GM12878 (cell line): Measurements from ENCODE around the gene PRPS1. TPM values are rescaled to one million over a fixed set of nuclear protein-coding genes. Genes with fewer than 3 reads are reported as not detected.

Experiments used
- ATAC-seq: fragments of 200-7000 bp; cut with Tn5 transposase; 3 replicates; pipeline ENCODE4 v1.9.1; 2020; ENCODE audit warnings: mild to moderate bottlenecking, moderate library complexity
- BruUV-seq: library from RNA; stranded (reverse); fragments of 400-500 nt; replicated peaks from 2 replicates; lab custom pipeline; 2021; lab: Mats Ljungman, UMichigan
- CTCF ChIA-PET: fragments of 300-600 bp; sonication (Branson Sonifier 250); formaldehyde crosslinking; extraction: SDS; loops from one replicate; lab custom pipeline; 2021; ENCODE audit warnings: inconsistent platforms; lab: Yijun Ruan, JAX
- POLR2A ChIA-PET: fragments of 350-600 bp; formaldehyde crosslinking; extraction: SDS; loops from one replicate; lab custom pipeline; 2021; ENCODE audit warnings: inconsistent platforms; lab: Charles Lee
- RAD21 ChIA-PET: fragments of 300-600 bp; sonication (Branson Sonifier 250); formaldehyde crosslinking; loops from one replicate; lab custom pipeline; 2023; ENCODE audit warnings: antibody characterized with exemption; ENCODE audit not compliant: unreplicated experiment; lab: Charles Lee
- SMC1A ChIA-PET: fragments of 300-600 bp; sonication (Branson Sonifier 250); formaldehyde crosslinking; loops from one replicate; lab custom pipeline; 2023; ENCODE audit not compliant: unreplicated experiment, uncharacterized antibody; lab: Charles Lee
- DNase-seq: peaks from one replicate; pipeline ENCODE4 v3.0.0-alpha.2; 2011; ENCODE audit warnings: low read depth, low spot score
- FAIRE-seq: peaks from 3 replicates; lab custom pipeline; 2011; peaks lifted over from hg19 to GRCh38; lab: Jason Lieb, UNC
- H2AFZ ChIP-seq: 2 replicates; pipeline ENCODE4 v1.6.0; 2011; ENCODE audit warnings: low read depth, low read length, control low read depth; ENCODE audit not compliant: control insufficient read depth
- H3K27ac ChIP-seq: 2 replicates; pipeline ENCODE4 v1.5.1; 2011; ENCODE audit warnings: control low read depth; ENCODE audit not compliant: control insufficient read depth, insufficient read depth
- H3K27me3 ChIP-seq, 2 experiments: replicated peaks in 1 of 2; 2 replicates each; pipeline versions ENCODE4 v1.6.0 to v1.6.1; 2011; ENCODE audit warnings: low read length in 1 of 2; ENCODE audit not compliant: control insufficient read depth in 2 of 2, insufficient read depth in 2 of 2
- H3K36me3 ChIP-seq, 2 experiments: 2 replicates each; pipeline ENCODE4 v1.5.1; 2011; ENCODE audit warnings: low read length in 1 of 2; ENCODE audit not compliant: control insufficient read depth in 2 of 2, insufficient read depth in 2 of 2
- H3K4me1 ChIP-seq: 2 replicates; pipeline ENCODE4 v1.6.1; 2011; ENCODE audit warnings: mild to moderate bottlenecking, low read length, moderate library complexity, mixed read lengths; ENCODE audit not compliant: control insufficient read depth, insufficient read depth
- H3K4me2 ChIP-seq: 2 replicates; pipeline ENCODE4 v1.6.0; 2011; ENCODE audit warnings: control low read depth; ENCODE audit not compliant: control insufficient read depth, insufficient read depth
- H3K4me3 ChIP-seq: fragments of 200-600 bp; sonication (generic); 2 replicates; pipeline ENCODE4 v1.5.1; 2016
- H3K79me2 ChIP-seq: 2 replicates; pipeline ENCODE4 v1.6.0; 2011; ENCODE audit warnings: low read length; ENCODE audit not compliant: control insufficient read depth, insufficient read depth
- H3K9ac ChIP-seq: 2 replicates; pipeline ENCODE4 v1.8.0; 2011; ENCODE audit warnings: low read length, control low read depth, mixed read lengths; ENCODE audit not compliant: control insufficient read depth, insufficient read depth
- H3K9me3 ChIP-seq: replicated peaks from 3 replicates; pipeline ENCODE4 v1.5.1; 2011; ENCODE audit warnings: mild to moderate bottlenecking, low read length; ENCODE audit not compliant: control insufficient read depth, insufficient read depth
- H4K20me1 ChIP-seq: 2 replicates; pipeline ENCODE4 v1.6.0; 2011; ENCODE audit not compliant: control insufficient read depth, insufficient read depth
- BHLHE40 ChIP-seq, 2 experiments: fragments of 450-650 bp in 1 of 2; IDR thresholded peaks; 2 replicates each; pipeline ENCODE4 v1.6.1; 2011 to 2017; ENCODE audit warnings: low read depth in 2 of 2, borderline replicate concordance in 1 of 2, improper control_type of control experiment in 1 of 2, low read length in 1 of 2, mild to moderate bottlenecking in 1 of 2
- SMAD5 ChIP-seq: IDR thresholded peaks from 2 replicates; pipeline ENCODE4 v1.6.1; 2016; ENCODE audit warnings: antibody characterized with exemption, low read depth
- SREBF1 ChIP-seq: IDR thresholded peaks from 2 replicates; pipeline ENCODE4 v1.6.1; 2012; ENCODE audit warnings: mild to moderate bottlenecking, low read length
- STAT1 ChIP-seq: fragments of 450-650 bp; conservative IDR thresholded peaks from 2 replicates; pipeline ENCODE4 v1.6.1; 2014; ENCODE audit warnings: antibody characterized with exemption, mild to moderate bottlenecking
- WGBS: methylation state at CpG from one replicate; pipeline ENCODE4 v1.1.6; 2016; ENCODE audit warnings: low lambda C conversion rate; ENCODE audit not compliant: insufficient replicate concordance, insufficient coverage; ENCODE audit errors: missing lambda C conversion rate; 5-methylcytosine and 5-hydroxymethylcytosine counted together
- in situ Hi-C: fragments of 300-500 bp; cut with MboI; formaldehyde crosslinking; loops from 9 replicates; pipeline ENCODE4 v1.14.3; 2018; ENCODE audit warnings: mixed read lengths
- intact Hi-C: fragments of 100-400 bp; cut with micrococcal nuclease; formaldehyde crosslinking; loops from one replicate; pipeline ENCODE4 v1.14.2; 2022; ENCODE audit not compliant: unreplicated experiment
- polyA plus RNA-seq, 11 experiments: library from polyadenylated mRNA; depleted of rRNA in 4 of 11; unstranded in 6 of 11; stranded (reverse) in 5 of 11; fragments of >200 nt; fragmentation: Nextera tagmentation in 4 of 11; fragmentation: Illumina TruSeq in 1 of 11; extraction: Ambion mirVana in 4 of 11; extraction: Trizol in 1 of 11; gene quantifications; 1 replicate in 1 of 11; 2 replicates in 10 of 11; pipeline versions ENCODE4 v1.2.1 to v1.2.3, GENCODE V29; 2011 to 2016; ENCODE audit warnings: inconsistent platforms in 2 of 11, missing spikeins in 2 of 11, low read depth in 1 of 11
- total RNA-seq, 4 experiments: library from RNA; depleted of rRNA in 3 of 4; stranded (reverse); fragments of >200 nt in 3 of 4; fragmentation: Illumina TruSeq in 1 of 4; extraction: Trizol in 1 of 4; gene quantifications; 2 replicates each; pipeline versions ENCODE4 v1.2.1 to v1.2.3, GENCODE V29; 2013 to 2021
- TF ChIP-seq, protein P1 (sequence below): fragments of 450-650 bp; conservative IDR thresholded peaks from 2 replicates; pipeline ENCODE4 v1.6.1; 2017; ENCODE audit warnings: mild to moderate bottlenecking, moderate library complexity
- TF ChIP-seq, protein P2 (sequence below): IDR thresholded peaks from 2 replicates; pipeline ENCODE4 v1.6.1; 2012; ENCODE audit warnings: low read depth, low read length, improper control_type of control experiment
- TF ChIP-seq, protein P3 (sequence below): fragments of 450-650 bp; IDR thresholded peaks from 2 replicates; pipeline ENCODE4 v1.6.1; 2017; ENCODE audit warnings: mild to moderate bottlenecking
- TF ChIP-seq, protein P4 (sequence below): fragments of 450-650 bp; formaldehyde crosslinking; IDR thresholded peaks from 2 replicates; pipeline ENCODE4 v1.4.0; 2020; ENCODE audit warnings: mild to moderate bottlenecking, moderate library complexity
- TF ChIP-seq, protein P5 (sequence below): fragments of 450-650 bp; IDR thresholded peaks from 2 replicates; pipeline ENCODE4 v1.6.1; 2017; ENCODE audit warnings: mild to moderate bottlenecking, moderate library complexity

PRPS1 gene
- total and polyA plus RNA-seq, 10 of the 15 experiments (the other 5 are each of a cell fraction or from before 2014, with no cell fraction given), result 26.5 to 86.5 (median 61.1) TPM

DNA sequence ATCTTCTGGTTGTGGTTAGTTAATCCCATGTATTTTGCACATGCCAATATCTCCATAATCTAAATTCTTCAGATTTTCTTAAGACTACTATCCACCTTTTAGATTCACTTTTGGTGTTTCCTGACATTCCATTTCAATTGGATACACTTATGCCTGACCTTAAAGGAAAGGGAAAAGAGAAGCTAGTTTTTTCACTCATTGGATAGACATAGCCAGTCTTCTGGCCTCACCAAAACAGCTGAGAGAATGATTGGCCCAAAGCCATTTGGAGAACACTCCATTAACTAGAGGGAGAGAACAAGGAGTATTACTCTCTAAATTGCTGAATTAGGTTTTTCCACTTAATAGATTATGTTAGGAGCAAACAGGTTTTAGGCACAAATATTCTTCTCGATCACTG is 4.0 kb downstream of the PRPS1 start (continued):
- TF ChIP-seq, protein P1, sequence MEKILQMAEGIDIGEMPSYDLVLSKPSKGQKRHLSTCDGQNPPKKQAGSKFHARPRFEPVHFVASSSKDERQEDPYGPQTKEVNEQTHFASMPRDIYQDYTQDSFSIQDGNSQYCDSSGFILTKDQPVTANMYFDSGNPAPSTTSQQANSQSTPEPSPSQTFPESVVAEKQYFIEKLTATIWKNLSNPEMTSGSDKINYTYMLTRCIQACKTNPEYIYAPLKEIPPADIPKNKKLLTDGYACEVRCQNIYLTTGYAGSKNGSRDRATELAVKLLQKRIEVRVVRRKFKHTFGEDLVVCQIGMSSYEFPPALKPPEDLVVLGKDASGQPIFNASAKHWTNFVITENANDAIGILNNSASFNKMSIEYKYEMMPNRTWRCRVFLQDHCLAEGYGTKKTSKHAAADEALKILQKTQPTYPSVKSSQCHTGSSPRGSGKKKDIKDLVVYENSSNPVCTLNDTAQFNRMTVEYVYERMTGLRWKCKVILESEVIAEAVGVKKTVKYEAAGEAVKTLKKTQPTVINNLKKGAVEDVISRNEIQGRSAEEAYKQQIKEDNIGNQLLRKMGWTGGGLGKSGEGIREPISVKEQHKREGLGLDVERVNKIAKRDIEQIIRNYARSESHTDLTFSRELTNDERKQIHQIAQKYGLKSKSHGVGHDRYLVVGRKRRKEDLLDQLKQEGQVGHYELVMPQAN, result no peak
- TF ChIP-seq BHLHE40 (IDR thresholded peaks at IDR 0.05; ENCODE audit: borderline replicate concordance in 1 of 2, low read depth in 2 of 2, low read length in 1 of 2), result no peak
- no peak for TF ChIP-seq SMAD5
- TF ChIP-seq, protein P2, sequence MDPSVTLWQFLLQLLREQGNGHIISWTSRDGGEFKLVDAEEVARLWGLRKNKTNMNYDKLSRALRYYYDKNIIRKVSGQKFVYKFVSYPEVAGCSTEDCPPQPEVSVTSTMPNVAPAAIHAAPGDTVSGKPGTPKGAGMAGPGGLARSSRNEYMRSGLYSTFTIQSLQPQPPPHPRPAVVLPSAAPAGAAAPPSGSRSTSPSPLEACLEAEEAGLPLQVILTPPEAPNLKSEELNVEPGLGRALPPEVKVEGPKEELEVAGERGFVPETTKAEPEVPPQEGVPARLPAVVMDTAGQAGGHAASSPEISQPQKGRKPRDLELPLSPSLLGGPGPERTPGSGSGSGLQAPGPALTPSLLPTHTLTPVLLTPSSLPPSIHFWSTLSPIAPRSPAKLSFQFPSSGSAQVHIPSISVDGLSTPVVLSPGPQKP, result no peak
- TF ChIP-seq STAT1, result no peak
- TF ChIP-seq SREBF1, result no peak
- TF ChIP-seq, protein P3, sequence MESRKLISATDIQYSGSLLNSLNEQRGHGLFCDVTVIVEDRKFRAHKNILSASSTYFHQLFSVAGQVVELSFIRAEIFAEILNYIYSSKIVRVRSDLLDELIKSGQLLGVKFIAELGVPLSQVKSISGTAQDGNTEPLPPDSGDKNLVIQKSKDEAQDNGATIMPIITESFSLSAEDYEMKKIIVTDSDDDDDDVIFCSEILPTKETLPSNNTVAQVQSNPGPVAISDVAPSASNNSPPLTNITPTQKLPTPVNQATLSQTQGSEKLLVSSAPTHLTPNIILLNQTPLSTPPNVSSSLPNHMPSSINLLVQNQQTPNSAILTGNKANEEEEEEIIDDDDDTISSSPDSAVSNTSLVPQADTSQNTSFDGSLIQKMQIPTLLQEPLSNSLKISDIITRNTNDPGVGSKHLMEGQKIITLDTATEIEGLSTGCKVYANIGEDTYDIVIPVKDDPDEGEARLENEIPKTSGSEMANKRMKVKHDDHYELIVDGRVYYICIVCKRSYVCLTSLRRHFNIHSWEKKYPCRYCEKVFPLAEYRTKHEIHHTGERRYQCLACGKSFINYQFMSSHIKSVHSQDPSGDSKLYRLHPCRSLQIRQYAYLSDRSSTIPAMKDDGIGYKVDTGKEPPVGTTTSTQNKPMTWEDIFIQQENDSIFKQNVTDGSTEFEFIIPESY, result no peak

DNA sequence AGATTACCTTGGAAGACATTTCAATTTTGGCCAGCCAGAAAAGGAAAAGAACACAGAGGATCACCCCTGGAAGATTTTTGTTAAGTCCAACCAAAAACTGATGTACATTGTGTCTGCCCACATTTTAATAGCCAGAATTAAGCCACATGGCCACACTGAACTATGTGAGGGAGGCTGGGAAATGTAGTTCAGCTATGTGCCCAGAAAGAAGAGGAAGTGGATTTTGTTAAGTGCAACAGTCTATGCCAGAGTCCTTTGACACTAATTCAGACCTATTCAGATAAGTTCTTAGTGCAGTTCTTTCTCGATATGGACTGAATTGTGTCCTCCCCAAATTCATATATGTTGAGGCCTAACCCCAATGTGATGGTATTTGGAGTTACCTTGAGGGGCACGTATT is 18.4 kb downstream of the PRPS1 start:
- RAD21 ChIA-PET, result no interaction called here
- DNase-seq (no peak), ATAC-seq (peak; percentile 54; the same call in 2 of the 3 replicates), FAIRE-seq (no peak)
- Histone ChIP-seq H3K79me2 (no peaks in the 10 kb centered on the region), H3K9ac (no peak overlapping the region), H2AFZ (no peak overlapping the region), H3K27ac (no peak overlapping the region), H3K4me3 (no peak overlapping the region), H4K20me1 (no peaks in the 10 kb centered on the region), H3K27me3 (no peaks in the 10 kb centered on the region), H3K9me3 (no peaks in the 10 kb centered on the region), H3K4me2 (no peak overlapping the region), H3K4me1 (no peaks in the 10 kb centered on the region), H3K36me3 (peaks cover 0 to 3% of the 10 kb centered on the region in 2 experiments; a peak in 2 of 4 replicates)
- POLR2A ChIA-PET, result no interaction called here
- CTCF ChIA-PET, result no interaction called here
- in situ Hi-C loops (no loop called here), intact Hi-C loops (no loop called here)
- BruUV-seq, result no TSS peak
- 31% methylated on average over 2 of the region's 2 CpGs for WGBS
- SMC1A ChIA-PET, result interaction anchor here (0.7 kb wide), 1 partner anchor 291 kb away, joined by 3 read pairs; no protein-coding TSS in a partner anchor
- TF ChIP-seq, protein P4, sequence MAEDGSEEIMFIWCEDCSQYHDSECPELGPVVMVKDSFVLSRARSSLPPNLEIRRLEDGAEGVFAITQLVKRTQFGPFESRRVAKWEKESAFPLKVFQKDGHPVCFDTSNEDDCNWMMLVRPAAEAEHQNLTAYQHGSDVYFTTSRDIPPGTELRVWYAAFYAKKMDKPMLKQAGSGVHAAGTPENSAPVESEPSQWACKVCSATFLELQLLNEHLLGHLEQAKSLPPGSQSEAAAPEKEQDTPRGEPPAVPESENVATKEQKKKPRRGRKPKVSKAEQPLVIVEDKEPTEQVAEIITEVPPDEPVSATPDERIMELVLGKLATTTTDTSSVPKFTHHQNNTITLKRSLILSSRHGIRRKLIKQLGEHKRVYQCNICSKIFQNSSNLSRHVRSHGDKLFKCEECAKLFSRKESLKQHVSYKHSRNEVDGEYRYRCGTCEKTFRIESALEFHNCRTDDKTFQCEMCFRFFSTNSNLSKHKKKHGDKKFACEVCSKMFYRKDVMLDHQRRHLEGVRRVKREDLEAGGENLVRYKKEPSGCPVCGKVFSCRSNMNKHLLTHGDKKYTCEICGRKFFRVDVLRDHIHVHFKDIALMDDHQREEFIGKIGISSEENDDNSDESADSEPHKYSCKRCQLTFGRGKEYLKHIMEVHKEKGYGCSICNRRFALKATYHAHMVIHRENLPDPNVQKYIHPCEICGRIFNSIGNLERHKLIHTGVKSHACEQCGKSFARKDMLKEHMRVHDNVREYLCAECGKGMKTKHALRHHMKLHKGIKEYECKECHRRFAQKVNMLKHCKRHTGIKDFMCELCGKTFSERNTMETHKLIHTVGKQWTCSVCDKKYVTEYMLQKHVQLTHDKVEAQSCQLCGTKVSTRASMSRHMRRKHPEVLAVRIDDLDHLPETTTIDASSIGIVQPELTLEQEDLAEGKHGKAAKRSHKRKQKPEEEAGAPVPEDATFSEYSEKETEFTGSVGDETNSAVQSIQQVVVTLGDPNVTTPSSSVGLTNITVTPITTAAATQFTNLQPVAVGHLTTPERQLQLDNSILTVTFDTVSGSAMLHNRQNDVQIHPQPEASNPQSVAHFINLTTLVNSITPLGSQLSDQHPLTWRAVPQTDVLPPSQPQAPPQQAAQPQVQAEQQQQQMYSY, result no peak
- TF ChIP-seq, protein P5, sequence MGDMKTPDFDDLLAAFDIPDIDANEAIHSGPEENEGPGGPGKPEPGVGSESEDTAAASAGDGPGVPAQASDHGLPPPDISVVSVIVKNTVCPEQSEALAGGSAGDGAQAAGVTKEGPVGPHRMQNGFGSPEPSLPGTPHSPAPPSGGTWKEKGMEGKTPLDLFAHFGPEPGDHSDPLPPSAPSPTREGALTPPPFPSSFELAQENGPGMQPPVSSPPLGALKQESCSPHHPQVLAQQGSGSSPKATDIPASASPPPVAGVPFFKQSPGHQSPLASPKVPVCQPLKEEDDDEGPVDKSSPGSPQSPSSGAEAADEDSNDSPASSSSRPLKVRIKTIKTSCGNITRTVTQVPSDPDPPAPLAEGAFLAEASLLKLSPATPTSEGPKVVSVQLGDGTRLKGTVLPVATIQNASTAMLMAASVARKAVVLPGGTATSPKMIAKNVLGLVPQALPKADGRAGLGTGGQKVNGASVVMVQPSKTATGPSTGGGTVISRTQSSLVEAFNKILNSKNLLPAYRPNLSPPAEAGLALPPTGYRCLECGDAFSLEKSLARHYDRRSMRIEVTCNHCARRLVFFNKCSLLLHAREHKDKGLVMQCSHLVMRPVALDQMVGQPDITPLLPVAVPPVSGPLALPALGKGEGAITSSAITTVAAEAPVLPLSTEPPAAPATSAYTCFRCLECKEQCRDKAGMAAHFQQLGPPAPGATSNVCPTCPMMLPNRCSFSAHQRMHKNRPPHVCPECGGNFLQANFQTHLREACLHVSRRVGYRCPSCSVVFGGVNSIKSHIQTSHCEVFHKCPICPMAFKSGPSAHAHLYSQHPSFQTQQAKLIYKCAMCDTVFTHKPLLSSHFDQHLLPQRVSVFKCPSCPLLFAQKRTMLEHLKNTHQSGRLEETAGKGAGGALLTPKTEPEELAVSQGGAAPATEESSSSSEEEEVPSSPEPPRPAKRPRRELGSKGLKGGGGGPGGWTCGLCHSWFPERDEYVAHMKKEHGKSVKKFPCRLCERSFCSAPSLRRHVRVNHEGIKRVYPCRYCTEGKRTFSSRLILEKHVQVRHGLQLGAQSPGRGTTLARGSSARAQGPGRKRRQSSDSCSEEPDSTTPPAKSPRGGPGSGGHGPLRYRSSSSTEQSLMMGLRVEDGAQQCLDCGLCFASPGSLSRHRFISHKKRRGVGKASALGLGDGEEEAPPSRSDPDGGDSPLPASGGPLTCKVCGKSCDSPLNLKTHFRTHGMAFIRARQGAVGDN, result no peak
